VCaP (cell line): Measurements from ENCODE around the gene MAP7D3.
"Not testable (repeated sequence)": the region's sequence is repeated elsewhere in the genome, so short reads cannot be mapped to it uniquely, and the experiment has no call there.

Experiments used
- H3K27ac ChIP-seq: fragments of 450-650 bp; 2 replicates; pipeline ENCODE4 v1.5.1; 2017
- TF ChIP-seq, protein P1 (sequence below): fragments of 450-650 bp; conservative IDR thresholded peaks from 2 replicates; pipeline ENCODE4 v1.5.1; 2017; ENCODE audit warnings: mild to moderate bottlenecking, moderate library complexity

Gene MAP7D3

DNA sequence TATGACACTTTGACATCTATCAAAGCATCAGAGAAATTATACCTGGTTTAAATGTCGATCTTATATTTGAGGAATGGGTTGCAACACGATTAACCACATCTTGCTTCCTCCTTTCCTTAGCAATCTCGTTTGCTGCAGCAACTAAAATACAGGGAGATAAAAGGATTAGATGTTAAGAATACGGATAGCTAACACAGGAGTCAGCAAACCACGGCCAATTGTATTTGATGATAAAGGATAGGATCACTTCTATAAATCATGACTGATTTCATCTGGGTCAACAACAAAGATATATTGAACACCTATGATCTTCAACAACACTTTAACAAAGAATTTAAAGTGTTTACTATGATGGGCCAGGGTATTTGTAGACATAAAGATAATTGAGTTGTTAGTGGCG lies 5.0 kb downstream of the MAP7D3 start:
- no peak overlapping the region for H3K27ac ChIP-seq
- TF ChIP-seq, protein P1, sequence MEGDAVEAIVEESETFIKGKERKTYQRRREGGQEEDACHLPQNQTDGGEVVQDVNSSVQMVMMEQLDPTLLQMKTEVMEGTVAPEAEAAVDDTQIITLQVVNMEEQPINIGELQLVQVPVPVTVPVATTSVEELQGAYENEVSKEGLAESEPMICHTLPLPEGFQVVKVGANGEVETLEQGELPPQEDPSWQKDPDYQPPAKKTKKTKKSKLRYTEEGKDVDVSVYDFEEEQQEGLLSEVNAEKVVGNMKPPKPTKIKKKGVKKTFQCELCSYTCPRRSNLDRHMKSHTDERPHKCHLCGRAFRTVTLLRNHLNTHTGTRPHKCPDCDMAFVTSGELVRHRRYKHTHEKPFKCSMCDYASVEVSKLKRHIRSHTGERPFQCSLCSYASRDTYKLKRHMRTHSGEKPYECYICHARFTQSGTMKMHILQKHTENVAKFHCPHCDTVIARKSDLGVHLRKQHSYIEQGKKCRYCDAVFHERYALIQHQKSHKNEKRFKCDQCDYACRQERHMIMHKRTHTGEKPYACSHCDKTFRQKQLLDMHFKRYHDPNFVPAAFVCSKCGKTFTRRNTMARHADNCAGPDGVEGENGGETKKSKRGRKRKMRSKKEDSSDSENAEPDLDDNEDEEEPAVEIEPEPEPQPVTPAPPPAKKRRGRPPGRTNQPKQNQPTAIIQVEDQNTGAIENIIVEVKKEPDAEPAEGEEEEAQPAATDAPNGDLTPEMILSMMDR, result no peak

DNA sequence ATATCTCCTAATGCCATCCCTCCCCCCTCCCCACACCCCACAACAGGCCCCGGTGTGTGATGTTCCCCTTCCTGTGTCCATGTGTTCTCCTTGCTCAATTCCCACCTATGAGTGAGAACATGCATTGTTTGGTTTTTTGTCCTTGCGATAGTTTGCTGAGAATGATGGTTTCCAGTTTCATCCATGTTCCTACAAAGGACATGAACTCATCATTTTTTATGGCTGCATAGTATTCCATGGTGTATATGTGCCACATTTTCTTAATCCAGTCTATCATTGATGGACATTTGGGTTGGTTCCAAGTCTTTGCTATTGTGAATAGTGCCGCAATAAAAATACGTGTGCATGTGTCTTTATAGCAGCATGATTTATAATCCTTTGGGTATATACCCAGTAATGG lies 13.4 kb downstream of the MAP7D3 start:
- not testable (repeated sequence) for H3K27ac ChIP-seq

DNA sequence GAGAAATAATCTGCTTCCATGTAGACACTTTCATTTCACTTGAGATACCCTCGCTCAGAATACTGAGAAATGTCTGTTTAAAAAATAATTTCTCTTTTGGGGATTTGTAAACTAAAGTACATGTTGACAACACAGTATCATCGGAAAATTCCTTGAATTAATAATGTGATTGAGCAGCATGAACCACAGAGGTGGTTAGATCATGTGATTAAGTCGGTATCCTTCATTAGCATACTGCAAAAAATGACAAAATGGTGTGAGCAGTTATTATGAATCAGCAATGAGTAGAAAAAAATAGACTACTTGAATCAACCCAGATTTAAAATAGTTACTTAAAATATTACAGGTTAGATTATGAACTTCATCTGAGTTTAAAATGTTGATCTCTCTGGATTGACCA lies 14.1 kb downstream of the MAP7D3 start:
- H3K27ac ChIP-seq, result no peak overlapping the region
- TF ChIP-seq, protein P1, result no peak

DNA sequence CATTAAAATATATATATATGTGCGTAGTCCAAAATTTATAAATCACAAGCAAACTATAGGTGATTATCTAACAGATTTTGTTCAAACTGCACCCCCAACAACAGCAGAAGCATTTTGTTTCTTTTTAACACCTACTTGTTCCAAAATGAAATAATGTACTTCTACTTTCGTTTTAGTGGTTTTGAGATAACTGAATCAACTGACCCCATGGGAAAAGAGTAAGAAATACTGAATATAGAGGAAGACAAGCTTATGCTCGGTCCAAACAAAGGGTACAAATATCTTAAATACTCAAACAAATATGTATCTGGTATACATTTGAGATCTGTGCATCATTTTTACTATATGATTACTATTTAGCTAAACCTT lies 22.4 kb downstream of the MAP7D3 start:
- no peak overlapping the region for H3K27ac ChIP-seq
- TF ChIP-seq, protein P1, result no peak

DNA sequence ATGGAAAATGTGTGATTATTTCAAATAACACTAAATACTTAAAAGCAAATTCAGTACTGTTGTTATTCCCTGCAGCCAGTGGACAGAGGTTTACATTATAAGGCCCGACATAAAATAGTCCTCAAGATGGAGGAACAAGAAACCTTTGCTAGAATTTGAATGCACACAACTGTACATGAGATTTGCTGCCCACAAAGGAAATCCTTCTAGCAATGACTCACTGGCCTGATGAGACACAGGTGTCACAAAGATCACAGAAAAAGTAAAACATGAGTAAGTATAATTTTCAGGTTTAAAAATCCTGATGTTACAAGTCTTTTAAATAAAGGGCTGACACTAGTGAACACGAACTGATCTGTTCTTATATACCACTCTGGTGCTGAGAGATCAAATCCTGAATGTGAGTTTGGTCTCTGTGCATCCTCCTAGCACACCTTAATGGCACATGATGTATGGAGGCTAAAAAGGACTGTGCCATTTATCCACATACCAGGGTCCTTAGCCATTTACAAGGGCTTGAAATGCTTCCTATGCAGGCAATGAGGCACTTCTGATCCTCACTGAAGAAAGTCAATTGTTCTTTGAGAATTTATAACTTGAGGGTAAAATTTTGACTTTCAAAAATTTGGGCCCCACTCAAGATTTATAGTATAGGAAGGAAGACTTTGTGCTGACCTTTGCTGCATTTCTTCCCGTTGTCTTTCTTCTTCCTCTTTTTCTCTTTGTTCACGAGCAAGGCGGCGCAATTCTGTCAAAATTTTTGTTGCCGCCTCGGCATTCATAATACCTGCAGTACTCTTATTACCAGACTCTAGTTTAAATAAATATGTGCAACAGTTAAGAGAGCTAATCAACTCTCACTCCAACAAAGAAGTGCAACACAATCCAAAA lies 23.0 kb downstream of the MAP7D3 start:
- TF ChIP-seq, protein P1, result no peak
- H3K27ac ChIP-seq, result no peak overlapping the region

DNA sequence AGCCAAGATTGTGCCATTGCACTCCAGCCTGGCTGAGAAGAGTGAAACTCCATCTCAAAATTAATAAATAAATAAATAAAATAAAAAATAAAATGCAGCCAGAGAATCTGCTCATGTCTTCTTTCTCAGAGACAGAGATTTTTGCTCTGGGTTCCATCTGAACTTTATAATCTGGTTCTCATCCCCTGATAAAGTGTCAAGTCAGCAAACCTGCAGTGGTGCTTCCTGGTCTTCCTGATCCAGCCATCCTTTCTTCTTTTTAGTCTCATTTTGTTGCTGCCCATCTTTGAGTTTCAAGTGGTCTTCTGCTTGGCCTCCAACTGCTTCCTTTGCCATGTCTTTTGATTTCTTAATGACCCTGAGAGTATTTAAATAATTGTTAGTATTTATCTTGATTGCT lies 24.1 kb downstream of the MAP7D3 start:
- TF ChIP-seq, protein P1, result no peak

DNA sequence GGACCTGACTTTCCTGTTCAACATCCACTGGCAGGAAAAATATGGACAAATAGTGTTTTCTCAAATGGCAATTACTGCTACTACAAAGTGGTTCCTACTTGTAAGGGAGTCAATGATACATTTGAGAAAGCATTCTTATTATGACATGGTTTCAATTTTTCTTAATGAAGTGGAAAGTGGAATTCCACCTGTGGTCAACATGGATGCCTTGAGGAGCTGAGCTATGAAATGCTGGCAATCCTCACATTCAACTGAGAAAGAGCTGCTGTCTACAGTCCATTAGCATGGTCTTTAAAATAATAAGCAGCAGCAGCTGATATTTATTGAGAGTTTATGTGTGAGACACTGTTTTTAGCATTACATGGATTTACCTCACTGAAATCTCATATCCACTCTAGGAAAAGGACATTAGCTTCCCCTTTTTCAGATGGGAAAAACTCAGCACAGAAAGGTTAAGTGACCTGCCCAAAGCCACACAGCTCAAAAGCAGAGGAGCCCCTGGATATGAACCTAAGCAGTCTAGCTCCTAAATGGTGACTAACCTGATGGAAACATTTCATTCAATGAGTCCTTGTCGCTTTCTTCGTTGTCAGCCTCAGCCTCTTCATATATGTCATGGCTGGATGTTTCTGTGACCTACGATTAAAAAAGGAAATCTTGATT lies 29.2 kb downstream of the MAP7D3 start:
- TF ChIP-seq, protein P1, result no peak
- H3K27ac ChIP-seq, result no peak overlapping the region

More for the DNA sequence above, 24.1 kb downstream of the MAP7D3 start:
- no peak overlapping the region for H3K27ac ChIP-seq

DNA sequence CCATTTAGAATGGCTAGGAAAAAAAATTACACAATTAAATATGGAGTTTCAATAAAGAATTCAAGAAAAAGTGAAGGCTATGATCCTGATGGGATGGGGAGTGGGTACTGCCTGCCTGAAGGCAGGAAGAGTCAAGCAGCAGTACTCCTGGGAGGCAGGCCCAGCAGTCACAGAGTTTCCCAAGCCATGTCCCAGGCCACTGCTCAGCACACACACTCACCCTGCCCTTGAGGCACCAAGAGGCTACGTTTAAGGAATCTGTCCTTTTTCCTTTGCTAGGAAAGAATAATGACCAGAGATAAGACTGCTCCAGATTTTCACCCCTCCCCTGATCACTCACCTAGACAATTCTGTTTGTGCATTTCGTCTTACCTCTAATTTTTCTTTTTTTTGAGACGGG lies 30.2 kb downstream of the MAP7D3 start:
- no peak overlapping the region for H3K27ac ChIP-seq
- TF ChIP-seq, protein P1, result no peak
